HCEC 1CT (cell line): ENCODE results near the gene APIP.
"Not testable (repeated sequence)": the region's sequence is repeated elsewhere in the genome, so short reads cannot be mapped to it uniquely, and the experiment has no call there.

ENCODE experiments used
- DNase-seq: peaks from one replicate; pipeline ENCODE4 v3.0.0-alpha.2; 2017

Gene APIP

DNA sequence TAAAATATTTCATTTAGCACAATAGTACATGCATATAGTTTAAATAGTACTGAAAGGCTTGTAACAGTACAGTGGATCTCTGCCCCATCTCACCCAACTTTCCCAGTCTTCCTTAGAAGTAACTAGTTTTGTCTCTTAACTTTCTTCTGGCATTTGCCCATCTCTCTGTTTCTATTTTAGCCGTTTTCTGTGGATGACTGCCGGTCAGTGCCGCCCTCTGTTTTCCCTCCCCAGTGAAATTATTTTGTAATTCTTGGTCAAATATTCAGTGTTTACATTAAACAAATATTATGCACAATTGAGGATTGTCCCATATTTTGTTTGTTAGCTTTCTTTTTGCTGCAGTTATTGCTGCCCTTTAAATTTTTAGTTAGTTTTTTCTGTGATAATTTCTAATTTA lies 8.5 kb upstream of the APIP start:
- DNase-seq: peak; percentile 15

DNA sequence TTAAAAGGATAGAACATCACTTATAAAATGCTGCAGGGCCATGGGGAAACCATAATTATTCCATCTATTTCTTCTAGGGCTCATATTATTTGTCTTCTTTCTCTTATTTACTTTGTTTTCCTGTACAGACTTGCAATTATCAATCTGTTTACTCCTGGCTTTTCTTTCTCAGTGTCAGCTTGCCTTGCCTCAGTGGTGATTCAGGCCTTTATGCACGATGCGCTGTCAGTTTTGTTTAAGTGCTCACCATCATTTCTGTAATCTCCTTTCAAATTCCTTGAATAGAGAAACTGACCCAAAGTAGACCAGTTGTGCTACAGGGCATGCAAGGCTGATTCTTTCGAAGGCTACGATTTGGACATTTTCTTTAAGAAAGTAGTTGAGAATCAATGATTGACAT lies 5.0 kb upstream of the APIP start:
- DNase-seq: no peak

DNA sequence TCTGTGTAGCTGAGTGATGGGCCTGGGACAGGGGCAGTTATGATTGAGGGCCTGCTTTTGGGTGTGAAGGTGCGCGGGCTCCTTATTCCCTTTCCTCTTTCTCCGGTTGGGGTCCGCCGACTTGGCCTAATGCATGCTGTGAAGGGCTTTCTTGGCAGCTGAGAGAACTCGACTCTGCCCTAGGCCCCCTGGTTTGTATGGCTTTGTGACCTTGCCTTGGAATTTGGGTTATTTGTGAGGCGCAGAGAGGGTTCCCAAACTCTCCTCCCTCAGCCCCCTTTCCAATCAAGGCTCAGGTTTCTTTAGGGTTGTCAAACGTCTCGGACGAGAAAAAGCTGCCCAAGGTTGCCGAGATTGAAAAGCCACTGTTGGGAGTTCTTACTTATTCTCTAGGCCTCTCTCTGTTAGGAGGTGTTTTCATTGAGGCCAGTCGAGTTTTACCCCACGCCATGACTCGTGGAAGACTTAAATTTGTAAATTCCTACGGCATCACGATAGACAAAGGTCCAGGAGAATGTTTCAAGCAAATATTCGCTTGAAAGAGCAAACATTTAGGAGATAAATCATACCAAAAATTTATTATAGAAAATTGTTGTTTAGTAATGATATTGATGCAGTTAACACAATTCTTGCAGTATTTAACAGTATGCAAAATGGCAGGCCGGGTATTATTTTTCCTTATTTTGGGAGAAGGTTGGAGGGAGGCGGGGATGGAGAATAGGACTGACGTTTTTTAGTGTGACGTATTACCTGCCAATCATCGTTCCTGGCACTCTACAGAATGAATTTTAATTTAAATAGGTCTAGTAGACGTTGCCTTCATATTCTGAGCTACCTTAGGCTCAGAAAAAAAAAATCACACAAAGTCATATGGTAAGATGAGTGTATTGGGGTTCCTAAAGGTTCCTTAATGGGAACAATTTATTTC lies 928 bp upstream of the APIP start:
- peak; percentile 48 for DNase-seq

DNA sequence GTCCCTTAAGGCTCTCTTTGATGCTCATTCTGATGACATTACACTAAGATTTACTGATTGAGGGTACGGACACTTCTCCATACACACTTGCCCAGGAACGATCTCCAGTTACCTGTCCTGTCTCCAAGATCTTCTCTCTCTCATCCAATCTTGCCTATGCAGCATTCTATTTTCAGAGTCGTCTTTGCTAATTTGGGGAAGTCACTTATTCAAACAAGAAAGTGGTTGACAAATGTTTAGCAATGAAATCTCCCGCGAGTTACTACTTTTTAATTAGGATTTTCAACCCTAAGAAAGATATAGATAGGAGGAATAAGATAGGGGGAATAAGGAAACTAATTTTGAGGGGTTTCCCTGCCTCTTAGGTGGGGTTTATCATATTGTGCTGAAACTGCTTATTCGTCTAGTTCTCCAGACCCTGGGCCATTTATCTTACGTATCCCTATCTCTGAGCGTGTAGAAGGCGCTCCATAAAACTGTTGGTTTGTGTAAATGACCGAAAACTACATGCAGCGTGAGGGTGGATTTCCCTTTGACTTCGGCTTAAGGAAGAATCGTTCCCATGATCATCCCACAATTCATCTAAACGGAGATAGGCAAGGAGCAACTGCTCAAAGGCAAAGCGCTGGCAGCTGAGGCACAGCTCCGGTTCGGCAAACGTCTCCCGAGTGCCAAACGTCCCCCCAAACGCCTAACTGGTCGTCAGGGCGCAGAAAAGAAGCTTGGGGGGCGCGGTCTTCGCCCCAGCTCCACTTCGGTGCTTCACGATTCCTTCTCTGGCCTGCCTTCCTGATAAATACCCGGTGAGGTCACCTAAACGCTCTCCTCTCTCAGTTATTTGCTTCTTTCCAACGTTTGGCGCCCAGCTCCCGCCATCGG lies 804 bp downstream of the APIP start:
- DNase-seq: peak; percentile 24

DNA sequence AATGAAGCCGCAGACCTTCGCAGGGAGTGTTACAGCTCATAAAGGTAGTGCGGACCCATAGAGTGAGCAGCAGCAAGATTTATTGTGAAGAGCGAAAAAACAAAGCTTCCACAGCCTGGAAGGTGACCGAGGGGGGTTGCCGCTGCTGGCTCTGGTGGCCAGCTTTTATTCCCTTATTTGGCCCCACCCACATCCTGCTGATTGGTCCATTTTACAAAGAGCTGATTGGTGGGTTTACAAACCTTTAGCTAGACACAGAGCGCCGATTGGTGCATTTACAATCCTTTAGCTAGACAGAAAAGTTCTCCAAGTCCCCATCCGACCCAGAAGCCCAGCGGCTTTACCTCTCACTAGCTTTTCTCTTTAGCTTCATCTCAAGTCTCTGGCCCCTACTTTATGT lies 2.6 kb downstream of the APIP start:
- not testable (repeated sequence) for DNase-seq

DNA sequence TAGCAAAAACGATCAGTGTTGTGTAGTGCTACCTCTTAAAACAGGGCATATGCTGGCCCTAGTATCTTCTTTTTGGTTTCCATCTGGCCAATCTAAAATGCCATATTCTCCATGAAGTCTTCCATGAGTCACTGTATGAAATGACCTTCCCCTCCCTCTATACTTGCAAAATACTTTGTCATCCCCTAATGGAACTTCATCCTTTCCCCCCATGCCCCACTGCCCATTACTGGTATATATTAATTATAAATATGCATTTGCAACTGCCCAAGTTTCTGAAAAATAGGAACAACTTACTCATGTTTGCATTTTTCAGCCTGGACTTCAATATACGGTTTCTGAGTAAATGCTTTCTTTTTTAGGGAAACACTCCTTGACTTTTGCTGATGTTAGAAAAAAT lies 4.5 kb downstream of the APIP start:
- no peak for DNase-seq

DNA sequence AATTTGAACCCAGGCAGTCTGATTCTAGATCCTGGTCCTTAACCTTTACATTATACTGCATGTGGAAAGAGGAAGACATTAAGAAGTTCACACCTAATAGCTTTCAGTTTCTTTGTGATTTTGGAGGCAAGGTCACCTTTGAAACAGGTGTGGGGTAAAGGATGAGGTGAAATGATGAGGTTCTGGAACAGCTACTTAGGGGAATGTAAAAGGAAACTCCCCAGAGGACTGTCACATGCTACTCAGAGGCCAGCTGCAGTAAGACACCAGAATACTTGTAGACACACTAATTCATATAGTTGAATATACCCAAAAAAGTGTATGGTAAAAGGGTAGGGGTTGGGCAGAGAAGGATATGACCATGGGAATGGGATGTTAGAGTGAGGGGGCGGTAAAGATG lies 5.4 kb downstream of the APIP start:
- no peak for DNase-seq

DNA sequence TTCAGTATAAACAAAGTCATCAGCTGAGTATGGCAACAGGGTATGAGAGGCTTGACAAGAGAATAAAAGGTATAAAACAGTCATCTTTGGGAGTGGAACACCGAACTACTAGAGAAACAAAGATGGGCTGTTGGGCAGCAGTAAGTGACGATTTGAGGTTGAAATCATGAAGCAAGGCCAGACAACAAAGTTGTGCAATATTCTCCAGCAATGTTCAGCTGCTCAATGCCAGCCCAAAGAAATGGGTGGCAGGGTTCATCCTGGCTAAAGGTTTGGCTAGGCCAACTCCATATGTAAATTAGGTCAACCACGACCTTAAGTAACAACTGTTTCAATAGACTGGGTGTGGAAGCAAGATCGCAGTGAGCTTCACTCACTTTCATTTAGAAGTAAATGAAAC lies 6.2 kb downstream of the APIP start:
- DNase-seq: no peak

DNA sequence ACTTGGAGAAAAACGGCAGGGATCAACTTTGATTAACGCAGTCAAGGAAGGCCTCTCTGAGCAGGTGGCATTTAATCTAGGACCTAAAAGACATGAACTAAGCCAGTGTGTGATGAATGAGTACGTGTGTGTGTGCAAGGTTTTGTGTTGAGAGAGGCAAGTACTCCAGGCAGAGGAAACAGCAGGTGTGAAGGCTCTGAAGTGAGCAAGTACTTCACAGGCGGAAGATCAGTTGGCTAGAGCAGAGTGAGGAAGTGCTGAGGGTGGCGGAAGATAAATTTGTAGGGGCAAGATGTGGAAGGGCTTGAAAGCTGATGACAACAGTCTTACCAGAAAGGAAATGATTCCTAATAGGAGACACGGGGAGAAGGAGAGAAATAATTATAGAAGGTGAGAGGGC lies 6.8 kb downstream of the APIP start:
- DNase-seq: no peak

DNA sequence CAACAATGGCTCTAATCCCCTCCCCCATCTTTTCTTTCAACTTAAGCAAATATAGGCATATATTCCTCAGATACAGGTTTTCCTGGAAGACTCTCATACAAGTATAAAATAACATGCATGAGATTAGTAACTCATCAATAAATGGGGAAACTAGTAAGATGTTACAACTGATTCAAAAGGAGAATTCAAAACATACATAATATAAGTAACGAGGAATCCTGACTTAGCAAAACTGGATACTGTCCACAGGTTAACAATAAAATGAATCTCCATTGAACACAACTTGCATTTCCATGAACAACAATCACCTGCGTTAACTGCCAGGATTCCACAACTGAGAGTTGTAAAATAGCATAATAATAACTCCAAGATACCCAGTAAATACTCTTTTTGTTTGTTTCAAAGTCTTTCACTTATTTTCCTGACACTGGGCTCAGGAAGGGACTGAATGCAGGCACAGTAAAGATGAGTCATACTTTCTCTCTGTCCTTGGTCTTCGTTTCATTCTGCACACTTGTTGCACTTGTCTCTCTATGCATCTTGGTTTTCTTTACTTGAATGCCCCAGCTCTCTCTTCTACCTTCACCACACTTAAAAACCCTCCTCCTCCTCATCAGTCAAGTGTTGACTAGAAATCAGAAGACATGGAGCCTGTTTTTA lies 8.1 kb downstream of the APIP start:
- DNase-seq: no peak

DNA sequence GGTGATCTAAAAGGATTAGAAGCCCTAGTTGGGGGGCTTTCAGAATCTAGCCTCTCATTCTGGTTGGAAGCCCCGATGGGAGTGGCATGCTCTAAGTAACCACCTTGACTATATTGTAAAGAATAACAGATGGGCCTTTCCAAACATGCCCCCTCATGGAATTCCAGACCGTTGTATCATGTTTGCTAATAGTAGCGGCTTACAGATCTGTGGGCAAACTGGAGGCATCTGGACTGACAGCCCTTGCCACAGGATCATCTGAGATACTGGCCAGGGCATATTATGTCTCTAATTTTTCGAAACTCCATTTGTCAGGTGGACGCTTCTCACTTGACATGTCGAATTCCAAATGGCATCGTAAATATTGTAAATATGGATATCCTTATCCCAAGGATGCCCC lies 10.5 kb downstream of the APIP start:
- no peak for DNase-seq

DNA sequence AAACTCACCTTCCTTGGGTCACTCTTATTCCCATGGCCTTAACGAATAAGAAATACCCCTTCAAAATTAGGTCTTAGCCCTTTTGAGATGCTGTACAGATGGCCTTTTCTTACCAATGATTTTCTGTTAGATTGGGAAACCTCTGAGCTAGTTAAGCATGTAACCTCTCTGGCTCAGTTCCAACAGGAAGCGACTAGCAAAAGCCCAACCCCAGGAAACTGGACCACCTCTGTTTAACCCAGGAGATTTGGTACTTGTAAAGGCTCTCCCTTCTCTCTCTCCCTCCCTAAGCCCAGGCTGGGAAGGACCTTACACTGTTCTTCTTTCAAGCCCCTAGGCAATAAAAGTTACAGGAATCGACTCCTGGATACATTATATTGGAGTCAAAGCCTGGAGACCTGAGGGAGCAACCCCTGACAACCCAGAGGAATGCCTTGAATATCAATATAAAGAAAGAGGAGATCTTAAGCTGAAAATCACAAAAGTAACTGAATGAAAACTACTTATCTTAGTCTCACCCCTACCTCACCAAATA lies 11.7 kb downstream of the APIP start:
- no peak for DNase-seq

DNA sequence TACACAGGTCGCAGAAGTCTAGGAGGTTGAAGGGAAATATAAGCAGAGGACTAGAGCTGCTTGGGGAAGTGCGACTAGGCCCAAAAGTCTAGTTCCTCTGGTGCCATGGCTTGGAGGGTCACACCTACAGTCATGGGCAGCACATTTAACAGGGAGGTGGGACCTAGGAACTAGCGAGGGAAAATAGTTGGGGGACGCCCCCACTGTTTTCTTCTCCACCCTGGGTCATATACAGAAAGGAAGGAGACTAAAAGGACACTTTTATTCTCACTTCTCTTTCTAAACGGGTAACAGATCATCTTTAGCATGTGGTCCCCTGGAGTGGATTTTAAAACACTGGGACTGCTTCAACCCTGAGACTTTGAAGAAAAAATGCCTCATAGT lies 16.6 kb downstream of the APIP start:
- DNase-seq: no peak

DNA sequence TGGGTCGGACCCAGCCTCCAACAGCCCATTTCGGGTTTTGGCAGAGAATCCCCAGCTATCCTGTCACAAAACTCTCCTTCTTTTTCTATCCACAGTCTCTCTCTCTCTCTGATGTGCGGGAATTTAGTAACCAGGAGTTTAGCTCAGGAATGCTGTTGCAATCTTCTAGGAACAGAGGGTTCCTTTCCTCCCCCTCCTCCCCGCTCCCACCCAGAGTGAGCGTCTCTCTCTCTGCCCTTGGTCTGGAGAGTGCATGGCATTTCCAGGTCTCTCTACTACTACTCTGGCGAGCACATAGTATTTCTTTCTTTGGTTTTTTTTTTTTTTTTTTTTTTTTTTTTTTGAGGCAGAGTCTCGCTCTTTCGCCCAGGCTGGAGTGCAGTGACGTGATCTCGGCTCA lies 17.7 kb downstream of the APIP start:
- no peak for DNase-seq

DNA sequence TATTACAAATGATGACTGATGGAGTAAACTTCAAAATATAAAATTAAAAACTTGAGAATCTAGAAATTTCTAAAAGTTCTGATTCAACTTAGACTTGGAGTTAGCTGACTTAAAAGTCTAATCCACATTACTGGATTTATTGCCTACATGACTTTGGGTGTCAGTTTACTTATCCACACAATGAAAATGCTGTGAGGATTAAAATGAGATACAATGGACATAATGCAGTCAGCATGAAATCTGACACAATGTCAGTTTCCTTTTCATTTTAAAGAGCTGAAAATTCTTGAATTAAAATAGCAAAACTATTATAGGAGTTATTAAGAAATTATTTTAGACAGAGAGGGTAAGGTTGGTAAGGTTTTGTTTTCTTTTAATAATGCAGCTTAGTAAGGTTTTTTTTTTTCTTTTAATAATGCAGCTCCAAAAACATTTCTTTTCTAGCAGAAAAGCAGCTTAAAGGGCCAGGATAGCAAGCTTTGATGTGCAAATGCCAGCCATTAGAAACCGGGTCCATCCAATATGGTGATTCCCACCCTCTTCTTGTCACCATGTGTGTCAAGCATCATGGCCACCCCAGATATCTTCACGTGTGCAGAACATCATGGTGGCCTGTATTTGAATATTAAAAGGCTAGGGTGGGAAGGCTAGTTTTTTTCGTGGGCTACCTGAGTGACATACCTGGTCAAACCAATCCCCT lies 18.9 kb downstream of the APIP start:
- no peak for DNase-seq

DNA sequence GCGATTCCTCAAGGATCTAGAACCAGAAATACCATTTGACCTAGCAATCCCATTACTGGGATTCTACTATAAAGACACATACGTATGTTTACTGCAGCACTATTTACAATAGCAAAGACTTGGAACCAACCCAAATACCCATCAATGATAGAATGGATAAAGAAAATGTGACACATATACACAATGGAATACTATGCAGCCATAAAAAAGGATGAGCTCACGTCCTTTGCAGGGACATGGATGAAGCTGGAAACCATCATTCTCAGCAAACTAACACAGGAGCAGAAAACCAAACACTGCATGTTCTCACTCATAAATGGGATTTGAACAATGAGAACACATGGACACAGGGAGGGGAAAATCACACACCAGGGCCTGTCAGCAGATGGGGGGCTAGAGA lies 20.0 kb downstream of the APIP start:
- not testable (repeated sequence) for DNase-seq

DNA sequence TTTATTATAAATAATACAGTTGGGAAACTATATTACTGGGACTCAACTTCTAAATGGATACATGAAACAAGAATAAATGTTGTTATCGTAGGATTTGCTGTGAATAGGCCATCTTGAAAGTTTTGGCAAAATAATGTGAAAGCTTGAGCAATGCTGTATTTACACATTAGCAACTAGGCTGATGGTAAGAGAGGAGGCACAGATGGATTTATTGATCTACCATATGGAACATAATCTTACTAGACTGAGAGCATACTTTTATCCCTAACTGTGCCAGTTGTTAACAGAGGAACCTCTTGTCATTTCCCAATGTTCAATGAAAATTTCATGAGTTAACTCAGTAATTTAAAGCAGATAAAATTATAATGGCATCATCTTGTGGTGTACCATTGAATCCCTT lies 22.8 kb downstream of the APIP start:
- no peak for DNase-seq

DNA sequence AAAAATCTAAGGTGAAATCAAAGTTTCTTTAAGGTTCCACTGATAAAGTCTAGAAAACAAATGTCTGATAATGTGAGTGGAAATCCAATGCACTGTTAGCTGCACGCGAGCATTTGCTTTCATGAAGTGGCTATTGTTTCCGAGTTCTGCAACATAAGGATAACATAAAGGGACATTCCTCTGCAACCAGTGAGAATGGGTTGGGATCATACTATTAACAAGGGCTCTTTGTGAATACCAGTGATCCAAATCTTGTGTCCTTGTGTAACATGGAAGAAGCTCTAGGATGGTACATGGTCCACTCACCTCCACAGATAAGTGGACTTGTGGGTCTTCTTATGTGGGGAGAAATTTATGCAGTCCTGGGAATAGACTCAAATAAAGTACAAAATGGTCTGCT lies 24.6 kb downstream of the APIP start:
- no peak for DNase-seq

DNA sequence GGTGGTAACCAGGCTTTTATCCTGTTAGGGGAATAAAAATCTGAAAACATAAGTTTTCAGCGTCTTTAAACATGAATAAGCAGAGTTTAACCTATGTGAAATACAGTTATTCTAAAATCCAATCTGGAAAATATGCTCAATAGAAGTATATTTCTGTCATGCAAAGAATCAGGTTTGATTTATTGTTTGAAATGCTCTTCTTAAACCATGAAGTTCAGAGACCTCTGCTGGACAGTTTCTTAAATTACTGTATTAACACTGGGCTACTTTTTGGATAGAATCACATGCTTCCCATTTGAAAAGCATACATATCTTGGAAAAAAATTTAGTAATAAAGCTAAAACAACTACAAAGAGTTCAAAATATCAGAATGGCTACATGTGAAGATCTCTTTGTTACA lies 25.4 kb downstream of the APIP start:
- DNase-seq: peak; percentile 59

DNA sequence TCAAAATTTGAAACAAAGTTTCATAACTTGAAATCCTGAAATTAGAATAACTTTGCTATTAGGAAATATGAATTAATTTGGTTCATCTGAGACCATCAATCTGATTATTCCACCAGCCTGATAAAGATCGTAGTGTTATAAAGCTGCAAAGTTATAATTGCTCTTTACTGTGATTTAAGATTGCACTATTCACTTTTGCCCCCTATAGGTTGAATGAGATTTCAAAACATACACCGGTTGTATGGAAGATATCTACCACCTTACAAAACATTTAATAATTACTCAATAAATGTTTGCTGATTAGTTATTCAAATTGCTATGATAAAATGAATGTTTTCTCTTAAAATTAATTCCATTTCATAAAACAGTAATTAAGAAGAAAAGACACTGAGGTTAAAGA lies 26.1 kb downstream of the APIP start:
- DNase-seq: peak; percentile 33

DNA sequence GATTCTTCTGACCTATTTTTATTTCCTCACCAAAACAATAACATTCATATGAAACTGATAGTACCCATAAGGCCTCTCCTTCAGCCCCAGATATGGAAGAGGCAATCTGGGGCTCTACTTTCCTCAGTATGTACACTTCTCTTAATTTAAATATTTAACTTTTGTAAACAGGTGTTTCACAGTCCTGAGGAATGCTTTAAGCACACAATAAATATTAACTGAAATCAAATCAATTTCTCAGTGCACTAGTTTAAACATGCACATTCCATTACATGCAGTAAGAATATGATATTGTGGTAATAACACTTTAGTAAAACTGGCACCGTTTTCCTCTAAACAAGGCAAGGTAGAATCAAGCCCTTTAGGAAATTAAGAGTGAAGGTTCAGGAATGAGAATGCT lies 28.9 kb downstream of the APIP start:
- no peak for DNase-seq

DNA sequence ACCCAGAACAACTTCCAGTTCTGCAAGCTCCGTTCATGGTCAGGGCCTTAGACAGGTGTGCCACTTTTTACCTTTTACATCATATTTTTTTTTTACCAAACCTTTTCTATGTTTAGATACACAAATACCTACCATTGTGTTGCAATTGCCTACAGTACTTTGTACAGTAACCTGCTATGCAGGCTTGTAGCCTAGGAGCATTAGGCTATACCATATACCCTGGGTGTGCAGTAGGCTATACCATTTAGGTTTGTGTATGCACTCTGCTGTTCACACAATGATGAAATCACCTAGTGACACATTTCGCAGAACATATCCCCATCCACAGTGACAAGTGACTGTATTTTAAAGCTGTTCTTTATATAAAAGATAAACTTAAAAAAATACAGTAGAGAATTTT lies 29.6 kb downstream of the APIP start:
- DNase-seq: no peak

DNA sequence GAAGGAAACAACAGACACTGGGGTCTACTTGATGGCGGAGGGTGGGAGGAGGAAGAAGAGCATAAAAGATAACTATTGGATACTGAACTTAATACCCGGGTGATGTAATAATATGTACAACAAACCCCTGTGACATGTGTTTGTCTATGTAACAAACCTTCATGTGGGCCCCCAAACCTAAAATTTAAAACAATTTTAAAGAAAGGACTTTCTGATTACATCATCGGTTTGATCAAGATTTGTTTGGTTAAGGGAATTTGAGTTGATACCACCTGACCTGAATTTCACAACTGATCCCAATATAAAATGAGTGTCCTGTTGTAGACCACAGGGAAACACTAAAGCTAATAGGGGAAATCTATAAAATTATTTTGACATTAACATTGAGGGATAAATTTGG lies 34.3 kb downstream of the APIP start:
- no peak for DNase-seq
